A549 (cell line): ENCODE data around the gene TACC2. TPM values are rescaled to one million over a fixed set of nuclear protein-coding genes. Genes with fewer than 3 reads are reported as not detected.
"Not testable (repeated sequence)": the region's sequence is repeated elsewhere in the genome, so short reads cannot be mapped to it uniquely, and the experiment has no call there.

Experiments
- ATAC-seq, 2 experiments: fragments of 200-7000 bp in 1 of 2; fragments of >200 bp in 1 of 2; cut with Nextera tagmentation in 1 of 2; cut with Tn5 transposase in 1 of 2; 3 replicates each; pipeline versions ENCODE4 v1.8.0 to v1.9.1; 2018 to 2020; ENCODE audit warnings: mild to moderate bottlenecking in 1 of 2, moderate library complexity in 1 of 2
- CTCF ChIA-PET: fragments of 300-600 bp; sonication (Branson Sonifier 250); formaldehyde crosslinking; extraction: SDS; loops from one replicate; lab custom pipeline; 2021; ENCODE audit warnings: antibody characterized with exemption, inconsistent platforms; lab: Yijun Ruan, JAX
- POLR2A ChIA-PET: fragments of 350-600 bp; formaldehyde crosslinking; extraction: SDS; loops from one replicate; lab custom pipeline; 2021; ENCODE audit warnings: antibody characterized with exemption, inconsistent platforms; lab: Yijun Ruan, JAX
- DNase-seq, 2 experiments: peaks; one replicate each; pipeline versions ENCODE4 v3.0.0 to v3.0.0-alpha.2; 2011 to 2016; ENCODE audit warnings: low read depth in 1 of 2, low spot score in 1 of 2
- FAIRE-seq: peaks from 2 replicates; lab custom pipeline; 2011; peaks lifted over from hg19 to GRCh38; lab: Jason Lieb, UNC
- H3K27ac ChIP-seq, 2 experiments: fragments of >200 bp; sonication (Bioruptor Twin); formaldehyde crosslinking; 3 replicates each; pipeline ENCODE4 v1.5.1; 2016 to 2017
- H3K4me1 ChIP-seq: fragments of >200 bp; sonication (Bioruptor Twin); formaldehyde crosslinking; 3 replicates; pipeline ENCODE4 v1.6.1; 2016
- H3K4me2 ChIP-seq: fragments of >200 bp; sonication (Bioruptor Twin); formaldehyde crosslinking; 3 replicates; pipeline ENCODE4 v1.6.1; 2016
- H3K4me3 ChIP-seq: fragments of >200 bp; sonication (Bioruptor Twin); formaldehyde crosslinking; 3 replicates; pipeline ENCODE4 v1.5.1; 2016
- H3K9me3 ChIP-seq: fragments of >200 bp; sonication (Bioruptor Twin); formaldehyde crosslinking; 3 replicates; pipeline ENCODE4 v1.6.1; 2016
- EHF ChIP-seq: fragments of 250-450 bp; sonication (Bioruptor Pico); IDR thresholded peaks from 2 replicates; pipeline ENCODE4 v1.5.0; 2020; ENCODE audit warnings: mild to moderate bottlenecking
- ESRRA ChIP-seq: fragments of 150-350 bp; IDR thresholded peaks from 2 replicates; pipeline ENCODE4 v1.6.1; 2014; ENCODE audit warnings: mild to moderate bottlenecking, low read length, borderline replicate concordance
- FOXS1 ChIP-seq: fragments of 250-450 bp; sonication (Bioruptor Pico); IDR thresholded peaks from 2 replicates; pipeline ENCODE4 v1.5.0; 2020; ENCODE audit warnings: mild to moderate bottlenecking, moderate library complexity
- GATA3 ChIP-seq: IDR thresholded peaks from 2 replicates; pipeline ENCODE4 v1.6.1; 2012; ENCODE audit warnings: borderline replicate concordance
- HDAC2 ChIP-seq: fragments of 200-600 bp; sonication (generic); IDR thresholded peaks from 2 replicates; pipeline ENCODE4 v1.6.1; 2016
- HOXB5 ChIP-seq: fragments of 250-450 bp; sonication (Bioruptor Pico); IDR thresholded peaks from 2 replicates; pipeline ENCODE4 v1.5.0; 2020; ENCODE audit warnings: mild to moderate bottlenecking, moderate library complexity
- JUN ChIP-seq, 2 experiments: fragments of >200 bp; sonication (Bioruptor Twin); formaldehyde crosslinking; IDR thresholded peaks; 2 replicates in 1 of 2; 3 replicates in 1 of 2; pipeline ENCODE4 v1.6.1; 2016 to 2017
- KDM1A ChIP-seq: fragments of 200-600 bp; sonication (generic); IDR thresholded peaks from 2 replicates; pipeline ENCODE4 v1.6.1; 2016; ENCODE audit warnings: low read depth, mild to moderate bottlenecking
- MAFK ChIP-seq: fragments of 450-650 bp; IDR thresholded peaks from 2 replicates; pipeline ENCODE4 v1.6.1; 2014; ENCODE audit not compliant: partially characterized antibody
- RAD21 ChIP-seq, 2 experiments: fragments of >200 bp in 1 of 2; sonication (Bioruptor Twin) in 1 of 2; formaldehyde crosslinking in 1 of 2; IDR thresholded peaks in 1 of 2; conservative IDR thresholded peaks in 1 of 2; 2 replicates in 1 of 2; 3 replicates in 1 of 2; pipeline ENCODE4 v1.6.1; 2012 to 2018; ENCODE audit warnings: inconsistent platforms in 1 of 2
- RARB ChIP-seq: fragments of 250-450 bp; sonication (Bioruptor Pico); IDR thresholded peaks from 2 replicates; pipeline ENCODE4 v1.8.0; 2021; ENCODE audit warnings: mild to moderate bottlenecking, moderate library complexity
- RCOR1 ChIP-seq: fragments of 150-350 bp; IDR thresholded peaks from 2 replicates; pipeline ENCODE4 v1.6.1; 2014; ENCODE audit warnings: antibody characterized with exemption, low read length, low read depth
- RNF2 ChIP-seq: fragments of 200-600 bp; sonication (generic); IDR thresholded peaks from 2 replicates; pipeline ENCODE4 v1.6.1; 2016; ENCODE audit warnings: low read depth, mild to moderate bottlenecking, antibody characterized with exemption, moderate library complexity, borderline replicate concordance
- SREBF2 ChIP-seq: fragments of 450-650 bp; IDR thresholded peaks from 2 replicates; pipeline ENCODE4 v1.6.1; 2014; ENCODE audit warnings: mild to moderate bottlenecking, moderate library complexity
- TFCP2L1 ChIP-seq: fragments of 250-450 bp; sonication (Bioruptor Pico); IDR thresholded peaks from 2 replicates; pipeline ENCODE4 v1.5.0; 2021; ENCODE audit warnings: mild to moderate bottlenecking
- WGBS: methylation state at CpG from one replicate; pipeline ENCODE4 v1.1.6; 2017; ENCODE audit errors: missing lambda C conversion rate; 5-methylcytosine and 5-hydroxymethylcytosine counted together
- polyA plus RNA-seq, 4 experiments: library from polyadenylated mRNA; depleted of rRNA in 3 of 4; stranded (reverse); fragments of >200 nt; fragmentation: RNase III in 1 of 4; extraction: RNeasy Plus Mini Kit Qiagen cat#74134 plus additional on column Dnase treatment in 1 of 4; gene quantifications; 2 replicates in 3 of 4; 3 replicates in 1 of 4; pipeline ENCODE4 v1.2.3, GENCODE V29; 2011 to 2017
- TF ChIP-seq, protein P1 (sequence below): fragments of >200 bp; sonication (Bioruptor Twin); formaldehyde crosslinking; IDR thresholded peaks from 2 replicates; pipeline ENCODE4 v1.6.1; 2016
- TF ChIP-seq, protein P2 (sequence below): fragments of 150-350 bp; IDR thresholded peaks from 2 replicates; pipeline ENCODE4 v1.6.1; 2014; ENCODE audit warnings: low read depth, mild to moderate bottlenecking, low read length
- TF ChIP-seq, protein P3 (sequence below): fragments of 450-650 bp; IDR thresholded peaks from 2 replicates; pipeline ENCODE4 v1.6.1; 2014; ENCODE audit warnings: antibody characterized with exemption
- TF ChIP-seq, protein P4 (sequence below): fragments of 200-600 bp; sonication (generic); IDR thresholded peaks from 2 replicates; pipeline ENCODE4 v1.6.1; 2016; ENCODE audit warnings: antibody characterized with exemption, mild to moderate bottlenecking, moderate library complexity
- TF ChIP-seq, protein P5 (sequence below): fragments of >200 bp; sonication (Bioruptor Twin); formaldehyde crosslinking; IDR thresholded peaks from 3 replicates; pipeline ENCODE4 v1.5.1; 2016
- TF ChIP-seq, protein P6 (sequence below): fragments of >200 bp; sonication (Bioruptor Twin); formaldehyde crosslinking; IDR thresholded peaks from 3 replicates; pipeline ENCODE4 v1.6.1; 2016
- TF ChIP-seq, protein P7 (sequence below): IDR thresholded peaks from 2 replicates; pipeline ENCODE4 v1.6.1; 2012; ENCODE audit warnings: low read depth, borderline replicate concordance

The TACC2 gene
- polyA plus RNA-seq, 2 of the 4 experiments (the other 2 are of a cell fraction): 83.3 to 128 TPM

DNA sequence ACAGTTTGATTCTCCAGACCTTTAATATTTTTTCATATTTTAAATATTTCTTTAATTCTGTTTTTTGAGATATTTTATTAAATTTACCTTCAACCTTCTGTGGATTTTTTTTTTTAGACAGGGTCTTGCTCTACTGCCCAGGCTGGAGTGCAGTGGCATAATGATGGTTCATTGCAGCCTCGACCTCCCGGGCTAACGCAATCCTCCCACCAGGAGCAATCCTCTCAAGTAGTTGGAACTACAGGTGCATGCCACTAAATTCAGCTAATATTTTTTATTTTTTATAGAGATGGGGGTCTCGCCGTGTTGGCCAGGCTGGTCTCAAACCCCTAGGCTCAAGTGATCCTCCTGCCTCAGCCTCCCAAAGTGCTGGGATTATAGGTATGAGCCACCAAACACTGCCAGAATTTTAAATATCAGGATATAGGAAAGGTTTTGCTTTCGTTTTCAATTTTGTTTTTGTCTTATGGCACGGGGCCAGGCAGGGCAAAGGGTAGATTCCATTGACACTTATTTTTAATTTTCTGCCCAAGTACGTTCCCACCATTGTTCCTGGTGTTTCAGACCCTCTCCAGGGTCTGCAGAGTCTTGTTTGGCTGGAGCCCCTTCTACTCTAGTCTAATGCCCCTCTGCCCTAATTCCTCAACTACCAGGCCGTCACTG lies 1.2 kb downstream of the TACC2 start:
- Histone ChIP-seq H3K4me2 (peak overlapping the region; percentile 16; the same call in 1 of the 3 replicates), H3K4me1 (no peaks in the 10 kb centered on the region), H3K4me3 (no peak overlapping the region), H3K9me3 (peaks cover 12% of the 10 kb centered on the region; the same call in 2 of the 3 replicates), H3K27ac (peak overlapping the region in 1 of 2 experiments; percentile 15; a peak in 1 of 6 replicates)
- ChIA-PET CTCF (interaction anchor here (0.7 kb wide), 1 partner anchor 444 kb away, joined by 3 read pairs; no protein-coding TSS in a partner anchor), POLR2A (no interaction called here)
- TF ChIP-seq, protein P1, sequence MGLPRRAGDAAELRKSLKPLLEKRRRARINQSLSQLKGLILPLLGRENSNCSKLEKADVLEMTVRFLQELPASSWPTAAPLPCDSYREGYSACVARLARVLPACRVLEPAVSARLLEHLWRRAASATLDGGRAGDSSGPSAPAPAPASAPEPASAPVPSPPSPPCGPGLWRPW: no peak
- no peak for TF ChIP-seq RAD21 (conservative IDR thresholded peaks at IDR 0.05 in 1 of 2, IDR thresholded peaks at IDR 0.05 in 1 of 2)
- TF ChIP-seq RARB (CRISPR knock-in tag): no peak
- no peak for TF ChIP-seq ESRRA
- TF ChIP-seq, protein P2, sequence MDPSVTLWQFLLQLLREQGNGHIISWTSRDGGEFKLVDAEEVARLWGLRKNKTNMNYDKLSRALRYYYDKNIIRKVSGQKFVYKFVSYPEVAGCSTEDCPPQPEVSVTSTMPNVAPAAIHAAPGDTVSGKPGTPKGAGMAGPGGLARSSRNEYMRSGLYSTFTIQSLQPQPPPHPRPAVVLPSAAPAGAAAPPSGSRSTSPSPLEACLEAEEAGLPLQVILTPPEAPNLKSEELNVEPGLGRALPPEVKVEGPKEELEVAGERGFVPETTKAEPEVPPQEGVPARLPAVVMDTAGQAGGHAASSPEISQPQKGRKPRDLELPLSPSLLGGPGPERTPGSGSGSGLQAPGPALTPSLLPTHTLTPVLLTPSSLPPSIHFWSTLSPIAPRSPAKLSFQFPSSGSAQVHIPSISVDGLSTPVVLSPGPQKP: no peak
- no peak for TF ChIP-seq EHF (CRISPR knock-in tag)
- no peak for TF ChIP-seq MAFK
- no peak for TF ChIP-seq HOXB5
- TF ChIP-seq, protein P3, sequence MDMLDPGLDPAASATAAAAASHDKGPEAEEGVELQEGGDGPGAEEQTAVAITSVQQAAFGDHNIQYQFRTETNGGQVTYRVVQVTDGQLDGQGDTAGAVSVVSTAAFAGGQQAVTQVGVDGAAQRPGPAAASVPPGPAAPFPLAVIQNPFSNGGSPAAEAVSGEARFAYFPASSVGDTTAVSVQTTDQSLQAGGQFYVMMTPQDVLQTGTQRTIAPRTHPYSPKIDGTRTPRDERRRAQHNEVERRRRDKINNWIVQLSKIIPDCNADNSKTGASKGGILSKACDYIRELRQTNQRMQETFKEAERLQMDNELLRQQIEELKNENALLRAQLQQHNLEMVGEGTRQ: no peak
- no peak for TF ChIP-seq TFCP2L1 (CRISPR knock-in tag)
- no peak for TF ChIP-seq RCOR1
- TF ChIP-seq KDM1A: no peak
- no peak for FAIRE-seq
- DNase-seq: no peak
- WGBS: 71% methylated on average over 9 of the region's 9 CpGs
- no peak for ATAC-seq

DNA sequence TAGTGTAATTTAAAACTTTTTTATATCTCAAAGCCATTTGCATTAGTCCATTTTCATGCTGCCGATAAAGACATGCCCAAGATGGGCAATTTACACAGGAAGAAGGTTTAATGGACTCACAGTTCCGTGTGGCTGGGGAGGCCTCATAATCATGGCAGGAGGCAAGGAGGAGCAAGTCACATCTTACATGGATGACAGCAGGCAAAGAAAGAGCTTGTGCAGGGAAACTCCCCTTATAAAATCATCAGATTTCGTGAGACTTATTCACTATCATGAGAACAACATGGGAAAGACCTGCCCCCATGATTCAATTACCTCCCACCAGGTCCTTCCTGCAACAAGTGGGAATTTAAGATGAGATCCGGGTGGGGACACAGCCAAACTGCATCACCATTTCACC lies 2.8 kb downstream of the TACC2 start:
- H3K27ac ChIP-seq, FAIRE-seq, H3K4me2 ChIP-seq, H3K4me1 ChIP-seq, POLR2A ChIA-PET, ATAC-seq, DNase-seq, H3K9me3 ChIP-seq, H3K4me3 ChIP-seq: not testable (repeated sequence)
- WGBS: 81% methylated on average over 4 of the region's 4 CpGs
- CTCF ChIA-PET: interaction anchor here (1.6 kb wide), 1 partner anchor 32 kb away, joined by 3 read pairs; no protein-coding TSS in a partner anchor

DNA sequence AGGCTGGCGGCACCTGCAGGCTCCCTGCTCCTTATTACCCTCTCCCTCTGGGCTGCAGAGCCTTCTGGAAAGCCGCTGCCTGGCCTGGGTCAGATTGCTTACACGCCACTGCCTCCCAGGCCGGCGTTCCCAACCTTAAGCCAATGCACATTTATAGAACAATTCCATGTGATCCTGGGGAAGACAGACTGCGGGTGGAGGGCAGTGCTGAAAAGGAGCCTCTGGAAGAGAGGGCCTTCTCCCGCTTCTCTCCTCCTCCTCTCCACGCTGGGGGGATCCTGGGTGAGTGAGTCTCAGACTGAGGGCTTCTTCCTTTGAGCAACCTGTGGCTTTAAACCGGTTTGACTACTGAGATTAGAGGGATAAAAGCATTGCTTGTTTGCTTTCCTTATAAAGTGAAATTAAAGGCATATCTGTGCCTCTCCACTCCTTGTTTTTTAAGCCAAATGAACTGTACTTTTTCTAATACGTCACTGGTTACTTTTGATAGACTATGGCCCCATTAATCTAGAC lies 5.5 kb downstream of the TACC2 start:
- WGBS: 73% methylated on average over 9 of the region's 10 CpGs
- ATAC-seq: peak in 1 of 2 experiments; percentile 31; a peak in 2 of 6 replicates
- no peak for FAIRE-seq
- Histone ChIP-seq H3K4me3 (no peak overlapping the region), H3K4me2 (no peak overlapping the region), H3K9me3 (no peaks in the 10 kb centered on the region), H3K27ac (no peak overlapping the region), H3K4me1 (no peaks in the 10 kb centered on the region)
- DNase-seq: no peak
- ChIA-PET POLR2A (no interaction called here), CTCF (interaction anchor here (1.2 kb wide), 1 partner anchor 95 kb away, joined by 3 read pairs; no protein-coding TSS in a partner anchor)
- TF ChIP-seq FOXS1 (CRISPR knock-in tag): no peak
- TF ChIP-seq, protein P4, sequence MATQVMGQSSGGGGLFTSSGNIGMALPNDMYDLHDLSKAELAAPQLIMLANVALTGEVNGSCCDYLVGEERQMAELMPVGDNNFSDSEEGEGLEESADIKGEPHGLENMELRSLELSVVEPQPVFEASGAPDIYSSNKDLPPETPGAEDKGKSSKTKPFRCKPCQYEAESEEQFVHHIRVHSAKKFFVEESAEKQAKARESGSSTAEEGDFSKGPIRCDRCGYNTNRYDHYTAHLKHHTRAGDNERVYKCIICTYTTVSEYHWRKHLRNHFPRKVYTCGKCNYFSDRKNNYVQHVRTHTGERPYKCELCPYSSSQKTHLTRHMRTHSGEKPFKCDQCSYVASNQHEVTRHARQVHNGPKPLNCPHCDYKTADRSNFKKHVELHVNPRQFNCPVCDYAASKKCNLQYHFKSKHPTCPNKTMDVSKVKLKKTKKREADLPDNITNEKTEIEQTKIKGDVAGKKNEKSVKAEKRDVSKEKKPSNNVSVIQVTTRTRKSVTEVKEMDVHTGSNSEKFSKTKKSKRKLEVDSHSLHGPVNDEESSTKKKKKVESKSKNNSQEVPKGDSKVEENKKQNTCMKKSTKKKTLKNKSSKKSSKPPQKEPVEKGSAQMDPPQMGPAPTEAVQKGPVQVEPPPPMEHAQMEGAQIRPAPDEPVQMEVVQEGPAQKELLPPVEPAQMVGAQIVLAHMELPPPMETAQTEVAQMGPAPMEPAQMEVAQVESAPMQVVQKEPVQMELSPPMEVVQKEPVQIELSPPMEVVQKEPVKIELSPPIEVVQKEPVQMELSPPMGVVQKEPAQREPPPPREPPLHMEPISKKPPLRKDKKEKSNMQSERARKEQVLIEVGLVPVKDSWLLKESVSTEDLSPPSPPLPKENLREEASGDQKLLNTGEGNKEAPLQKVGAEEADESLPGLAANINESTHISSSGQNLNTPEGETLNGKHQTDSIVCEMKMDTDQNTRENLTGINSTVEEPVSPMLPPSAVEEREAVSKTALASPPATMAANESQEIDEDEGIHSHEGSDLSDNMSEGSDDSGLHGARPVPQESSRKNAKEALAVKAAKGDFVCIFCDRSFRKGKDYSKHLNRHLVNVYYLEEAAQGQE: no peak
- TF ChIP-seq SREBF2: no peak
- TF ChIP-seq TFCP2L1 (CRISPR knock-in tag): no peak
- TF ChIP-seq, protein P5, sequence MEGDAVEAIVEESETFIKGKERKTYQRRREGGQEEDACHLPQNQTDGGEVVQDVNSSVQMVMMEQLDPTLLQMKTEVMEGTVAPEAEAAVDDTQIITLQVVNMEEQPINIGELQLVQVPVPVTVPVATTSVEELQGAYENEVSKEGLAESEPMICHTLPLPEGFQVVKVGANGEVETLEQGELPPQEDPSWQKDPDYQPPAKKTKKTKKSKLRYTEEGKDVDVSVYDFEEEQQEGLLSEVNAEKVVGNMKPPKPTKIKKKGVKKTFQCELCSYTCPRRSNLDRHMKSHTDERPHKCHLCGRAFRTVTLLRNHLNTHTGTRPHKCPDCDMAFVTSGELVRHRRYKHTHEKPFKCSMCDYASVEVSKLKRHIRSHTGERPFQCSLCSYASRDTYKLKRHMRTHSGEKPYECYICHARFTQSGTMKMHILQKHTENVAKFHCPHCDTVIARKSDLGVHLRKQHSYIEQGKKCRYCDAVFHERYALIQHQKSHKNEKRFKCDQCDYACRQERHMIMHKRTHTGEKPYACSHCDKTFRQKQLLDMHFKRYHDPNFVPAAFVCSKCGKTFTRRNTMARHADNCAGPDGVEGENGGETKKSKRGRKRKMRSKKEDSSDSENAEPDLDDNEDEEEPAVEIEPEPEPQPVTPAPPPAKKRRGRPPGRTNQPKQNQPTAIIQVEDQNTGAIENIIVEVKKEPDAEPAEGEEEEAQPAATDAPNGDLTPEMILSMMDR: no peak
- TF ChIP-seq, protein P6, sequence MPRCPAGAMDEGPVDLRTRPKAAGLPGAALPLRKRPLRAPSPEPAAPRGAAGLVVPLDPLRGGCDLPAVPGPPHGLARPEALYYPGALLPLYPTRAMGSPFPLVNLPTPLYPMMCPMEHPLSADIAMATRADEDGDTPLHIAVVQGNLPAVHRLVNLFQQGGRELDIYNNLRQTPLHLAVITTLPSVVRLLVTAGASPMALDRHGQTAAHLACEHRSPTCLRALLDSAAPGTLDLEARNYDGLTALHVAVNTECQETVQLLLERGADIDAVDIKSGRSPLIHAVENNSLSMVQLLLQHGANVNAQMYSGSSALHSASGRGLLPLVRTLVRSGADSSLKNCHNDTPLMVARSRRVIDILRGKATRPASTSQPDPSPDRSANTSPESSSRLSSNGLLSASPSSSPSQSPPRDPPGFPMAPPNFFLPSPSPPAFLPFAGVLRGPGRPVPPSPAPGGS: no peak
- no peak for TF ChIP-seq RNF2
- no peak for TF ChIP-seq GATA3
- TF ChIP-seq, protein P7, sequence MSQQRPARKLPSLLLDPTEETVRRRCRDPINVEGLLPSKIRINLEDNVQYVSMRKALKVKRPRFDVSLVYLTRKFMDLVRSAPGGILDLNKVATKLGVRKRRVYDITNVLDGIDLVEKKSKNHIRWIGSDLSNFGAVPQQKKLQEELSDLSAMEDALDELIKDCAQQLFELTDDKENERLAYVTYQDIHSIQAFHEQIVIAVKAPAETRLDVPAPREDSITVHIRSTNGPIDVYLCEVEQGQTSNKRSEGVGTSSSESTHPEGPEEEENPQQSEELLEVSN: no peak
- no peak for TF ChIP-seq HDAC2
- no peak for TF ChIP-seq RCOR1
- no peak for TF ChIP-seq JUN (IDR thresholded peaks at IDR 0.05)
